Fibroblast of mammary gland (primary cell): ENCODE results near the gene EYA2.

Source experiments
- DNase-seq: peaks from one replicate; pipeline ENCODE4 v3.0.0-alpha.2; 2010; ENCODE audit warnings: low read depth
- H3K4me3 ChIP-seq: 2 replicates; pipeline ENCODE4 v1.5.1; 2011; ENCODE audit warnings: low read depth, mild to moderate bottlenecking, low read length, moderate library complexity; ENCODE audit not compliant: control insufficient read depth
- TF ChIP-seq, protein P1 (sequence below): conservative IDR thresholded peaks from 2 replicates; pipeline ENCODE4 v1.5.1; 2011; ENCODE audit warnings: low read depth, low read length, inconsistent platforms; ENCODE audit not compliant: control insufficient read depth, insufficient read depth

Gene EYA2

DNA sequence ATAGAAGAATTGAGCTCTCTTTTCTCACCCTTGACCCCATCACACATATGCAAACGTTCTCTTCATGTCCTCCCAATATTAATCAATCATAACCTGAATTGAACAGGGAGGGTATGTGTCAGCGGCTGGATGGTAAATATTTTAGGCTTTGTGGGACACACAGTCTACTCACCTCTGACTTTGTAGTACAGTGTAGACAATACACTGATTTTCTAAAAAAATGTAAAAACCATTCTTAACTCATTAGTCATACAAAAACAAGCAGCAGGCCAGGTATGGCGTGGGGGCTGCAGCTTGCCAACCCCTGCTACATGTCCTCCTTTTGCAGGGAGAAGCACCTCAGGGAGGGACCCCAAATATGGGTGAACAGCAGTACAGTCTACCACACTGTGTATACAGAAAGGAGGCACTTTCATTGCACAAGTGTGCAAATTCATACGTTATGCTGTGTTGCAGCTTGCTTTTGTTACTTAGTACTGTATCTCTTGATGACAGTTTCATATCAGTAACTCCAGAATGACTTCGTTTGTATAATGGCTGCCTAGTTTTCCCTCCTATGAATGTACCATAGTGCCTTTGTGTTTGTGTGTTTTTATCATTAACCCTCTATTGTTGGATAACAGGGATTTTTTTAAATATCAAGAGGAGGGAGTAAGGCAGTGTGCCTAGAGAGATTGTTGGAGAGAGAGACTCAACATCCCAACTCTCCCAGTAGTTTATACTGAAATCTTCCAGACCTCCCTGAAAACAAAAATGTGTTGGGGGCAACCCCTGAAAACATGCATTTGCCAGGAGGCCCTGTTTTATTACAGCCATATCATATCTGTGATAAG is 247.5 kb downstream of the EYA2 start:
- no peak for DNase-seq
- H3K4me3 ChIP-seq = no peak overlapping the region
- TF ChIP-seq, protein P1, sequence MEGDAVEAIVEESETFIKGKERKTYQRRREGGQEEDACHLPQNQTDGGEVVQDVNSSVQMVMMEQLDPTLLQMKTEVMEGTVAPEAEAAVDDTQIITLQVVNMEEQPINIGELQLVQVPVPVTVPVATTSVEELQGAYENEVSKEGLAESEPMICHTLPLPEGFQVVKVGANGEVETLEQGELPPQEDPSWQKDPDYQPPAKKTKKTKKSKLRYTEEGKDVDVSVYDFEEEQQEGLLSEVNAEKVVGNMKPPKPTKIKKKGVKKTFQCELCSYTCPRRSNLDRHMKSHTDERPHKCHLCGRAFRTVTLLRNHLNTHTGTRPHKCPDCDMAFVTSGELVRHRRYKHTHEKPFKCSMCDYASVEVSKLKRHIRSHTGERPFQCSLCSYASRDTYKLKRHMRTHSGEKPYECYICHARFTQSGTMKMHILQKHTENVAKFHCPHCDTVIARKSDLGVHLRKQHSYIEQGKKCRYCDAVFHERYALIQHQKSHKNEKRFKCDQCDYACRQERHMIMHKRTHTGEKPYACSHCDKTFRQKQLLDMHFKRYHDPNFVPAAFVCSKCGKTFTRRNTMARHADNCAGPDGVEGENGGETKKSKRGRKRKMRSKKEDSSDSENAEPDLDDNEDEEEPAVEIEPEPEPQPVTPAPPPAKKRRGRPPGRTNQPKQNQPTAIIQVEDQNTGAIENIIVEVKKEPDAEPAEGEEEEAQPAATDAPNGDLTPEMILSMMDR = no peak

GRCh38 chr20:47142774-47143170 is 248.1 kb downstream of the EYA2 start:
- DNase-seq = no peak
- no peak overlapping the region for H3K4me3 ChIP-seq
- TF ChIP-seq, protein P1 = no peak

GRCh38 chr20:47143657-47144056 is 249.0 kb downstream of the EYA2 start:
- TF ChIP-seq, protein P1 = no peak
- no peak for DNase-seq
- no peak overlapping the region for H3K4me3 ChIP-seq

- TF ChIP-seq, protein P1 = no peak
- DNase-seq = no peak
- no peak overlapping the region for H3K4me3 ChIP-seq
Observed at GRCh38 chr20:47144463-47144862, 249.8 kb downstream of the EYA2 start.

DNA sequence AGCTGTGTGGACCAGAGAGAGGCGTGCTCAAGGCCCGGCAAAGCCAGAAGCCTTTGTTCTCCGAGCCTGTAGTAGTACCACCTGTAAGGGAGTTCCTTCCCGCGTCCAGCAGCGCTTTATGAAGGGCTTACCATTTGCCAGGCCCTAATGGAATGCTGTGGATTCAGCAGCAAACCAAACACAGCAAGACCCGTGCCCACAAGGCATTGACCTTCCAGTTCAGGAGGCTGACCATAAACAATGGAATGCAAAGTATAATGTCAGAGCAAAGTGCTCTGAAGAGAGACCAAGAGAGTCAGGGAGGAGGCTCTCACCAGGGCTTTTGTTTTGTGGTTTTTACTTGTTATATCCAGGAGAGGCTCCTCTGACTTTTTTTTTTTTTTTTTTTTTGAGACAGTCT is 252.0 kb downstream of the EYA2 start:
- peak; percentile 16 for DNase-seq
- TF ChIP-seq, protein P1 = no peak
- H3K4me3 ChIP-seq = no peak overlapping the region

- TF ChIP-seq, protein P1 = no peak
- no peak for DNase-seq
- no peak overlapping the region for H3K4me3 ChIP-seq
Observed at GRCh38 chr20:47148059-47148458, 253.4 kb downstream of the EYA2 start.
